ENCODE data around the gene HSPBP1. TPM values are rescaled to one million over a fixed set of nuclear protein-coding genes. Genes with fewer than 3 reads are reported as not detected.

The HSPBP1 gene
- total and polyA plus RNA-seq, 4 donors: 19.3 to 62.2 (median 51.7) TPM

DNA sequence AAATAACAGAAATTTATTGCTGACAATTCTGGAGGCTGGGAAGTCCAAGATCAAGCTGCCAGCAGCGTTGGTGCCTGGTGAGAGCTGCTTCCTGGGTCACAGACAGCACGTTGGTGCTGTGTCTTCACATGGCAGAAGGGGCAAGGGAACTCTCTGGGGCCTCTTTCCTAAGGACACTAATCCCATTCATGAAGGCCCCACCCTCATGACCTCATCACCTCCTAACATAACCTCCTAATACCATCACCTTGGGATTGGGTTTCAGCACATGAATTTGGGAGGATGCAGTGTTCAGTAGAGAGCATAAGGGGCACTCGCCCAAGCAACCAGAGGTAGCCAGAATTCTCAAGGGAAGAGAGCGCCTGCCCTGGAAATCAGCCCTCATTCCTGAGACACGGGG lies 29.5 kb upstream of the HSPBP1 start:
- TF ChIP-seq, protein P1, sequence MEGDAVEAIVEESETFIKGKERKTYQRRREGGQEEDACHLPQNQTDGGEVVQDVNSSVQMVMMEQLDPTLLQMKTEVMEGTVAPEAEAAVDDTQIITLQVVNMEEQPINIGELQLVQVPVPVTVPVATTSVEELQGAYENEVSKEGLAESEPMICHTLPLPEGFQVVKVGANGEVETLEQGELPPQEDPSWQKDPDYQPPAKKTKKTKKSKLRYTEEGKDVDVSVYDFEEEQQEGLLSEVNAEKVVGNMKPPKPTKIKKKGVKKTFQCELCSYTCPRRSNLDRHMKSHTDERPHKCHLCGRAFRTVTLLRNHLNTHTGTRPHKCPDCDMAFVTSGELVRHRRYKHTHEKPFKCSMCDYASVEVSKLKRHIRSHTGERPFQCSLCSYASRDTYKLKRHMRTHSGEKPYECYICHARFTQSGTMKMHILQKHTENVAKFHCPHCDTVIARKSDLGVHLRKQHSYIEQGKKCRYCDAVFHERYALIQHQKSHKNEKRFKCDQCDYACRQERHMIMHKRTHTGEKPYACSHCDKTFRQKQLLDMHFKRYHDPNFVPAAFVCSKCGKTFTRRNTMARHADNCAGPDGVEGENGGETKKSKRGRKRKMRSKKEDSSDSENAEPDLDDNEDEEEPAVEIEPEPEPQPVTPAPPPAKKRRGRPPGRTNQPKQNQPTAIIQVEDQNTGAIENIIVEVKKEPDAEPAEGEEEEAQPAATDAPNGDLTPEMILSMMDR (IDR thresholded peaks at IDR 0.05; ENCODE audit: control extremely low read depth, extremely low read depth): no peak
- no peaks in the 10 kb centered on the region for H3K9me3 ChIP-seq (ENCODE audit: control insufficient read depth in 4 of 4, insufficient read depth in 3 of 4, low read length in 3 of 4)
- H3K4me1 ChIP-seq (ENCODE audit: control insufficient read depth in 5 of 5, insufficient read depth in 5 of 5, low read length in 5 of 5): no peaks in the 10 kb centered on the region
- H3K9ac ChIP-seq (ENCODE audit: insufficient read depth in 1 of 2, low read length in 2 of 2): no peak overlapping the region
- WGBS, 2 donors: 88 to 94% methylated on average over 5 of the region's 5 CpGs
- no peak overlapping the region for H3K27ac ChIP-seq (ENCODE audit: low read depth in 1 of 2, low read length in 1 of 2)
- peaks cover 0 to 17% (median 3%) of the 10 kb centered on the region in 4 donors for H3K36me3 ChIP-seq (ENCODE audit: control insufficient read depth in 4 of 4, insufficient read depth in 4 of 4, low read length in 4 of 4)
- ATAC-seq (ENCODE audit: insufficient read depth, low FRiP score) (no peak), DNase-seq (no peak)
- no peaks in the 10 kb centered on the region for H3K27me3 ChIP-seq (ENCODE audit: control insufficient read depth in 3 of 3, insufficient read depth in 3 of 3, low read length in 2 of 3)
- no peak overlapping the region for H3K4me3 ChIP-seq

DNA sequence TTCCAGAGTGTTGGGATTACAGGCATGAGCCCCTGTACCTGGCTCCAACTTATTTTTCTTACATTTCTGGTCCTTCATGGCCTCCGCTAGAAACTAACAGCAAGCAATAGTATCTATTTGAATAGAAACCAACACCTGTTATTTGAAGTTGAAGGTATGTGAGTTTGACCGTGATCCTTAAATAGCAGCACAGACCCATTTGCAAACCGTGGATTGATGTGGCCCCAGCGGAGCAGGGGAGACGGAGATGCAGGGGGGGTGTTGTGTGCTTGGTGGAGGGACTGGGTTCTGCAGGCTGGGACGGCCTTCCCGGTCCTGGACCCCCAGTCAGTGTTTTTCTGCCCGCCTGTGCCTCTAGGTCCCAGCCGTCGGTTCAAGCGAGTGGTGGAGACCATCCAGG lies 28.4 kb upstream of the HSPBP1 start:
- ATAC-seq (ENCODE audit: insufficient read depth, low FRiP score) (no peak), DNase-seq (no peak)
- TF ChIP-seq, protein P1 (IDR thresholded peaks at IDR 0.05; ENCODE audit: control extremely low read depth, extremely low read depth): no peak
- WGBS, 2 donors: 93% methylated on average over 11 of the region's 11 CpGs
- H3K27ac ChIP-seq (ENCODE audit: low read depth in 1 of 2, low read length in 1 of 2): no peak overlapping the region
- no peak overlapping the region for H3K9ac ChIP-seq (ENCODE audit: insufficient read depth in 1 of 2, low read length in 2 of 2)
- no peak overlapping the region for H3K4me3 ChIP-seq
- H3K9me3 ChIP-seq (ENCODE audit: control insufficient read depth in 4 of 4, insufficient read depth in 3 of 4, low read length in 3 of 4): no peaks in the 10 kb centered on the region
- H3K27me3 ChIP-seq (ENCODE audit: control insufficient read depth in 3 of 3, insufficient read depth in 3 of 3, low read length in 2 of 3): no peaks in the 10 kb centered on the region
- H3K36me3 ChIP-seq (ENCODE audit: control insufficient read depth in 4 of 4, insufficient read depth in 4 of 4, low read length in 4 of 4): peaks cover 0 to 17% (median 3%) of the 10 kb centered on the region in 4 donors
- no peaks in the 10 kb centered on the region for H3K4me1 ChIP-seq (ENCODE audit: control insufficient read depth in 5 of 5, insufficient read depth in 5 of 5, low read length in 5 of 5)

DNA sequence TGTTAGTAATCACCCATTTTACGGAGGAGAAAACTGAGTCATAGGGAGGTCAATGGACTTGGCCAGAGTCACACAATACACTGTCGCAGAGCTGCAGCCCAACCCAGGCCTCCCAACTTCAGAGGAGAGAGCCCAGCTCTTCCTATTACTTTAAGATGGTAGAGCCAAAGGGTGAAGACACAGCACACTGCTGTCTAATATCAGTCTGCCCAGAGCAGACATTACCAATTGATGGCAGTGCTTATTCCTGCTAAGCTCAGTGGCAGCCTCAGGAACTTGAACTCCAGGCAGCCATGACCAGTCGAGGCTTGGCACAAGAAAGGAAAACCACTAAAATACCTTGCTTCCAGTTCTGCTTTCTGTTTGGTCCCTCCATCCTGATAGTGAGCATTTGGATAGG lies 26.8 kb upstream of the HSPBP1 start:
- DNase-seq (no peak), ATAC-seq (ENCODE audit: insufficient read depth, low FRiP score) (no peak)
- TF ChIP-seq, protein P1 (IDR thresholded peaks at IDR 0.05; ENCODE audit: control extremely low read depth, extremely low read depth): no peak
- 72 to 83% methylated on average over 3 of the region's 3 CpGs for WGBS, 2 donors
- Histone ChIP-seq H3K27ac (ENCODE audit: low read depth in 1 of 2, low read length in 1 of 2) (no peak overlapping the region), H3K36me3 (ENCODE audit: control insufficient read depth in 4 of 4, insufficient read depth in 4 of 4, low read length in 4 of 4) (peaks cover 0 to 17% (median 3%) of the 10 kb centered on the region in 4 donors), H3K27me3 (ENCODE audit: control insufficient read depth in 3 of 3, insufficient read depth in 3 of 3, low read length in 2 of 3) (no peaks in the 10 kb centered on the region), H3K4me1 (ENCODE audit: control insufficient read depth in 5 of 5, insufficient read depth in 5 of 5, low read length in 5 of 5) (peaks cover 0 to 4% (median under 1%) of the 10 kb centered on the region in 5 donors), H3K9me3 (ENCODE audit: control insufficient read depth in 4 of 4, insufficient read depth in 3 of 4, low read length in 3 of 4) (no peaks in the 10 kb centered on the region), H3K9ac (ENCODE audit: insufficient read depth in 1 of 2, low read length in 2 of 2) (no peak overlapping the region), H3K4me3 (no peak overlapping the region)

DNA sequence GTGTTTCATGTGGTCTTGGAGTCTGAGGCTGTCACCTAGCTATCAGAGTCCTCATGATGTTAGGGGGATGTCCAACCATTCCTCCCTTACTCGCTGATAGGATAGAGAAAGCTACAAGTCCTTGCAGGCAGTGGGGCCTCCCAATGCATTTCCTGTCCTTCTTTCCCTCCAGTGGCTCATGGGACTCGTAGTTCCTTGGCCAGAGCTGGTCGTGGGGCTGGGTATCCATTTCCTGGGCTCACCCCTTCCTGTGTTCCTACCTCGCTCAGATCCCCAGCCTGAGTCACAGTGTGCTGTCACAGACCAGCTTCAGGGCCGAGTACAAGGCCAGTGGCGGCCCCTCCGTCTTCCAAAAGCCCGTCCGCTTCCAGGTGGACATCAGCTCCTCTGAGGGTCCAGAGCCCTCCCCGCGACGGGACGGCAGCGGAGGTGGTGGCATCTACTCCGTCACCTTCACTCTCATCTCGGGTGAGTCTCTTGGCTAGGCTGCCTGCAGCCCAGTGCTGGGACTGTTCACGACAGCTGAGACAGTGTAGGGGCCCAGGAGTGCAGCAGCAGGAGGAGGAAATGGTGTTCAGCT lies 26.2 kb upstream of the HSPBP1 start:
- no peaks in the 10 kb centered on the region for H3K9me3 ChIP-seq (ENCODE audit: control insufficient read depth in 4 of 4, insufficient read depth in 3 of 4, low read length in 3 of 4)
- ATAC-seq (ENCODE audit: insufficient read depth, low FRiP score) (no peak), DNase-seq (no peak)
- H3K27ac ChIP-seq (ENCODE audit: low read depth in 1 of 2, low read length in 1 of 2): no peak overlapping the region
- 87 to 90% methylated on average over 17 of the region's 17 CpGs for WGBS, 2 donors
- no peak overlapping the region for H3K9ac ChIP-seq (ENCODE audit: insufficient read depth in 1 of 2, low read length in 2 of 2)
- H3K27me3 ChIP-seq (ENCODE audit: control insufficient read depth in 3 of 3, insufficient read depth in 3 of 3, low read length in 2 of 3): no peaks in the 10 kb centered on the region
- H3K4me1 ChIP-seq (ENCODE audit: control insufficient read depth in 5 of 5, insufficient read depth in 5 of 5, low read length in 5 of 5): peaks cover 0 to 8% (median 3%) of the 10 kb centered on the region in 5 donors
- H3K36me3 ChIP-seq (ENCODE audit: control insufficient read depth in 4 of 4, insufficient read depth in 4 of 4, low read length in 4 of 4): peaks cover 0 to 17% (median 3%) of the 10 kb centered on the region in 4 donors
- TF ChIP-seq, protein P1 (IDR thresholded peaks at IDR 0.05; ENCODE audit: control extremely low read depth, extremely low read depth): no peak
- H3K4me3 ChIP-seq: no peak overlapping the region
